HL-60 (cell line): ENCODE data around the gene RABGAP1L.

Experiments
- CTCF ChIP-seq: IDR thresholded peaks from one replicate; pipeline ENCODE4 v1.5.1; 2011; ENCODE audit warnings: low read length, control low read depth, inconsistent platforms; ENCODE audit not compliant: insufficient read depth
- GABPA ChIP-seq: IDR thresholded peaks from 2 replicates; pipeline ENCODE4 v1.6.1; 2012; ENCODE audit warnings: low read depth
- POLR2AphosphoS5 ChIP-seq: IDR thresholded peaks from 2 replicates; pipeline ENCODE4 v1.6.1; 2012; ENCODE audit warnings: low read depth

GRCh38 chr1:174743654-174744561 is 584.6 kb downstream of the RABGAP1L start:
- TF ChIP-seq CTCF, result peak; percentile 14
- TF ChIP-seq POLR2AphosphoS5, result no peak
- TF ChIP-seq GABPA, result no peak
